Astrocyte of the cerebellum (primary cell): Measurements from ENCODE around the gene TPST1.

Experiments used
- DNase-seq: peaks from one replicate; pipeline ENCODE4 v3.0.0-alpha.2; 2011; ENCODE audit warnings: low read depth
- H3K4me3 ChIP-seq: 2 replicates; pipeline ENCODE4 v1.5.1; 2011; ENCODE audit warnings: mild to moderate bottlenecking, low read depth, low read length, moderate library complexity
- in situ Hi-C: cut with HindIII; loops from 2 replicates; pipeline ENCODE4 v1.10.0; 2017; ENCODE audit warnings: low sequenced_read_pairs
- TF ChIP-seq, protein P1 (sequence below): IDR thresholded peaks from 2 replicates; pipeline ENCODE4 v1.5.1; 2012; ENCODE audit warnings: low read length, low read depth, moderate library complexity, mild to moderate bottlenecking; ENCODE audit errors: missing control alignments

Gene TPST1

DNA sequence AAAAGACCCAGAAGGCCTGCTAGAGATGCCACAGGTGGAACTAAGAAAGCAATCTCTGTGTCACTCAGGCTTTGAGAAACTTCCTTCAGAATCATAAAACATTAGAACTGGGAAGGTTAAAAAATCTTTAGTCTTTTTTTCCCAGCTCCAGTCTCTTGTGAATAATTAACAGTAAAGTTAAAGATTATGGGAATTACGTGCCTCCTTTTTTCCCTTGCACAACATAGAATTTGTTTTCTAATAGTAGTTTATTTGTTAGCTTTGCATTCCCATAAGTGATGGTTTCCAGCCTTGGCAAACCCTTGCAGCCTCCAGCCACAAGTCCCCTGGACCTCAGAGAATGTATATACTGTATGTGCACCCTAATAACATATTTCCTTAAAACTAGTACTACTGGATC, 128.3 kb downstream of the TPST1 start:
- DNase-seq, result no peak
- H3K4me3 ChIP-seq, result no peak overlapping the region
- in situ Hi-C loops, result no loop called here
- TF ChIP-seq, protein P1, sequence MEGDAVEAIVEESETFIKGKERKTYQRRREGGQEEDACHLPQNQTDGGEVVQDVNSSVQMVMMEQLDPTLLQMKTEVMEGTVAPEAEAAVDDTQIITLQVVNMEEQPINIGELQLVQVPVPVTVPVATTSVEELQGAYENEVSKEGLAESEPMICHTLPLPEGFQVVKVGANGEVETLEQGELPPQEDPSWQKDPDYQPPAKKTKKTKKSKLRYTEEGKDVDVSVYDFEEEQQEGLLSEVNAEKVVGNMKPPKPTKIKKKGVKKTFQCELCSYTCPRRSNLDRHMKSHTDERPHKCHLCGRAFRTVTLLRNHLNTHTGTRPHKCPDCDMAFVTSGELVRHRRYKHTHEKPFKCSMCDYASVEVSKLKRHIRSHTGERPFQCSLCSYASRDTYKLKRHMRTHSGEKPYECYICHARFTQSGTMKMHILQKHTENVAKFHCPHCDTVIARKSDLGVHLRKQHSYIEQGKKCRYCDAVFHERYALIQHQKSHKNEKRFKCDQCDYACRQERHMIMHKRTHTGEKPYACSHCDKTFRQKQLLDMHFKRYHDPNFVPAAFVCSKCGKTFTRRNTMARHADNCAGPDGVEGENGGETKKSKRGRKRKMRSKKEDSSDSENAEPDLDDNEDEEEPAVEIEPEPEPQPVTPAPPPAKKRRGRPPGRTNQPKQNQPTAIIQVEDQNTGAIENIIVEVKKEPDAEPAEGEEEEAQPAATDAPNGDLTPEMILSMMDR, result no peak

GRCh38 chr7:66335318-66335717, 130.2 kb downstream of the TPST1 start:
- TF ChIP-seq, protein P1, result no peak
- in situ Hi-C loops, result no loop called here

GRCh38 chr7:66336760-66337159, 131.6 kb downstream of the TPST1 start:
- TF ChIP-seq, protein P1, result no peak
- no peak for DNase-seq
- in situ Hi-C loops, result no loop called here
- H3K4me3 ChIP-seq, result no peak overlapping the region

More at GRCh38 chr7:66335318-66335717, 130.2 kb downstream of the TPST1 start:
- DNase-seq, result no peak
- H3K4me3 ChIP-seq, result no peak overlapping the region

DNA sequence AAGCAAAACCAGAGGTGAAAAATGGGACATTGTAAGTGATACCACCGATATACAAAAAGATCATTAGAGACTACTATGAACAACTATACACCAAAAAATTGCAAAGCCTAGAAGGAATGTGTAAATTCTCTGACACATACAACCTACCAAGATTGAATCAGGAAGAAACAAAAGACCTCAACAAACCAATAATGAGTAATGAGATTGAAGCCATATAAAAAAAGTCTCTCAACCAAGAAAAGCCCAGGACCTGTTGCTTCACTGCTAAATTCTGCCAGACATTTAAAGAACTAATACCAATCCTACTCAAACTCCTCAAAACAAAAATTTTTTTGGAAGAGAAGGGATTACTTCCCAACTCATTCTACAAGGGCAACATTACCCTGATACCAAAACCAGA, 134.0 kb downstream of the TPST1 start:
- DNase-seq, result no peak
- no peak overlapping the region for H3K4me3 ChIP-seq
- TF ChIP-seq, protein P1, result no peak
- in situ Hi-C loops, result no loop called here

DNA sequence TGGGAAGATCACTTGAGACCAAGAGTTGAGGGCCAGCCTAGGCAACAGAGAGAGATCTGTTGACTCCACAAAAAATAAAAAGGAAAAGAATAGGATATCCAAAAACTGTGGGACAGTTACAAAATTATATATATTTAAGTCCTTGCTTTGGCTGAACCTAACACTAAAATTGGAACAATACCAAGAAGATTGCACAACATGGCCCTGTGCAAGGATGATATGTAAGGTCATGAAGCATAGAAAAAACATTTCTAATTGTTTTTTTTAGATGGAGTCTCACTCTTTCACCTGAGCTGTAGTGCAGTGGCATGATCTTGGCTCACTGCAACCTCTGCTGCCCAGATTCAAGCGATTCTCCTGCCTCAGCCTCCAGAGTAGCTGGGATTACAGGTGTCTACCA, 139.0 kb downstream of the TPST1 start:
- no peak overlapping the region for H3K4me3 ChIP-seq
- in situ Hi-C loops, result no loop called here
- no peak for DNase-seq

DNA sequence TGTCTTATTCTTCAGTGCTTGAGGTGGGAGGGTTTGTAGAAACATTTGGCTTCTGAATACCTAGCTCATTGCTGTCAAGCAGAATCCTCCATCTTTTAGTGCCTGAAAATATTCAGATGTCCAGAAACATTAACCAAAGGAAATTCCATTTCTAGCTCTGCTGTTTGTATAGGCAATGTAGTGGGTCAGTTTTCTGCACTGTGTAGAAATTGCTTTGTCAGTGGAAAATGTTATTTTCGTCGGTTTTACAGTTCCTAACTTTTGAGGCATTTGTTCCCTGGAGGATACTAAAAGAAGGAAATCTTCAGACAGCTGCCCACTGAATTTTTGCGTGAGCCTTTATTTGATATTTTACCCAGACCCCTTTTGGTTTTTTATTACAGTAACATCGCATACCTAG, 143.4 kb downstream of the TPST1 start:
- H3K4me3 ChIP-seq, result no peak overlapping the region
- TF ChIP-seq, protein P1, result no peak
- in situ Hi-C loops, result no loop called here
- no peak for DNase-seq

More for the DNA sequence above, 139.0 kb downstream of the TPST1 start:
- TF ChIP-seq, protein P1, result no peak

DNA sequence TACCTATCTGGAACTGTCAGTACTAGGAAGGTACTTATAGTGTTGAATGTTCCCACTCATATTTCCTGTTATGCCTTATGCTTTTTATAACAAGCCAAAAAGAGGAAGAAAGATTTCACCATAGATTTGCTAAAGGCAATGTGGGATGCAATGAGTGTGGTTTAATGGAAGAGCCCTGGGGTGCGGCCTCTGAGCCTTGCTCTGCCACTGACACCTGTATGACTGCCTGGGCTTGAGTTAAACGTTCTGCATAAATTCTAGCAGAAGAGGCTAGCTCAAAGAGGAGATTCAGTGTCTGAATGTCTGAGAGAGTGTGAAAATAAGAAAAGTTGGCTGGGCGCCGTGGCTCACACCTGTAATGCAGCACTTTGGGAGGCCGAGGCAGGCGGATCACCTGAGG, 143.8 kb downstream of the TPST1 start:
- TF ChIP-seq, protein P1, result no peak
- H3K4me3 ChIP-seq, result no peak overlapping the region
- in situ Hi-C loops, result no loop called here
- no peak for DNase-seq
